DOHH2 (cell line): Measurements from ENCODE around the gene AIG1.

Source experiments
- CTCF ChIP-seq: fragments of 200-600 bp; sonication (generic); IDR thresholded peaks from one replicate; pipeline ENCODE4 v1.5.1; 2014; ENCODE audit warnings: antibody characterized with exemption, mild to moderate bottlenecking, low read depth, low read length; ENCODE audit not compliant: poor library complexity, severe bottlenecking
- EZH2phosphoT487 ChIP-seq: fragments of 200-600 bp; sonication (generic); IDR thresholded peaks from 2 replicates; pipeline ENCODE4 v1.6.1; 2017; ENCODE audit warnings: borderline replicate concordance, mild to moderate bottlenecking, antibody characterized with exemption, low read length, moderate library complexity, mixed read lengths

GRCh38 chr6:143205991-143206390 is 145.3 kb downstream of the AIG1 start:
- TF ChIP-seq CTCF (no peak), EZH2phosphoT487 (no peak)
